ENCODE measurements around the gene WIZ. TPM values are rescaled to one million over a fixed set of nuclear protein-coding genes. Genes with fewer than 3 reads are reported as not detected.

Gene WIZ
- total and polyA plus RNA-seq, 9 of the 15 experiments (the other 6 are each of a cell fraction or from before 2014, with no cell fraction given), result 0.06 to 37.5 (median 4.8) TPM

DNA sequence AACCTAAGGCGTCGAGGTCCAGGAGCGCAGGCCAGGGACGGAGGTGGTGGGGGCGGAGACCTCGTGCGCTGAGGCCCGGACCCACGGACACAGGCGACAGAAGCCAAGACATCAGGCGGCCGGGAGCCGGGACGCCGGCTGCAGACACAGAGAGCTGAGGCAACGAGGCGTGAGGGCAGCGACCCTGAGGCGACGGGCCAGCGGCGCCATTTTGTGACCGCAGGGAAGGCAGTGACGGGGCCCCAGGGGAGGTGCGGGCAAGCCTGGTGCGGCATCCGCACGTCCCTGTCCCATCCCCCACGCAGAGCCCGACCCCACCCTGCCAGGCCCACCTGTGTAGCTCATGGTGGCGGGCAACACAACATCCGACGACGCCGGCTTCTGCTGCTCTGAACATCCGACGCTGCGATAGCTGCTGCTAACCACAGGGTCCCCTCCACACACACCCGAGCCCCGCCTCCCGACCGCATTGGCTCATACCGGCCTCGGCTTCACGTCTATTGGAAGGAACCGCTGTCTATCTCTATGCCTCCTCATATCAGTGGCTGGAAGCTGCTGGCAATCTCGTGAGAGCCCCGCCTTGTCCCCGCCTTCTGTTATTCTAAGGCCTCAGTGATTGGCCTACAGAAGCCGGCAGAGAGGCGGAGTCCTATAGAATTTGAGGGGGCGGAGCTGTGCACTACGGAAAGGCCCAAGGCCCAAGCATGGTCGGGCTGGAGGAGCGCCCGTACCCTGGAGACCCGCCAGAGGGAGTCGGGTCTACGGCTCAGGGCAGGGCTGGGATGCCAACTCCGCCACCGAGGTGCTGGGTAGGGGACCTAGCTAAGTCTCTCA lies 31.0 kb downstream of the WIZ start, which contains the start of gene AKAP8L (continued):
- TF ChIP-seq, protein P1, sequence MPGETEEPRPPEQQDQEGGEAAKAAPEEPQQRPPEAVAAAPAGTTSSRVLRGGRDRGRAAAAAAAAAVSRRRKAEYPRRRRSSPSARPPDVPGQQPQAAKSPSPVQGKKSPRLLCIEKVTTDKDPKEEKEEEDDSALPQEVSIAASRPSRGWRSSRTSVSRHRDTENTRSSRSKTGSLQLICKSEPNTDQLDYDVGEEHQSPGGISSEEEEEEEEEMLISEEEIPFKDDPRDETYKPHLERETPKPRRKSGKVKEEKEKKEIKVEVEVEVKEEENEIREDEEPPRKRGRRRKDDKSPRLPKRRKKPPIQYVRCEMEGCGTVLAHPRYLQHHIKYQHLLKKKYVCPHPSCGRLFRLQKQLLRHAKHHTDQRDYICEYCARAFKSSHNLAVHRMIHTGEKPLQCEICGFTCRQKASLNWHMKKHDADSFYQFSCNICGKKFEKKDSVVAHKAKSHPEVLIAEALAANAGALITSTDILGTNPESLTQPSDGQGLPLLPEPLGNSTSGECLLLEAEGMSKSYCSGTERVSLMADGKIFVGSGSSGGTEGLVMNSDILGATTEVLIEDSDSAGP (CRISPR knock-in tag; IDR thresholded peaks at IDR 0.05), result 0 out of 2 replicates have a peak, but pooled peaks have one; percentile 25
- TF ChIP-seq, protein P2, sequence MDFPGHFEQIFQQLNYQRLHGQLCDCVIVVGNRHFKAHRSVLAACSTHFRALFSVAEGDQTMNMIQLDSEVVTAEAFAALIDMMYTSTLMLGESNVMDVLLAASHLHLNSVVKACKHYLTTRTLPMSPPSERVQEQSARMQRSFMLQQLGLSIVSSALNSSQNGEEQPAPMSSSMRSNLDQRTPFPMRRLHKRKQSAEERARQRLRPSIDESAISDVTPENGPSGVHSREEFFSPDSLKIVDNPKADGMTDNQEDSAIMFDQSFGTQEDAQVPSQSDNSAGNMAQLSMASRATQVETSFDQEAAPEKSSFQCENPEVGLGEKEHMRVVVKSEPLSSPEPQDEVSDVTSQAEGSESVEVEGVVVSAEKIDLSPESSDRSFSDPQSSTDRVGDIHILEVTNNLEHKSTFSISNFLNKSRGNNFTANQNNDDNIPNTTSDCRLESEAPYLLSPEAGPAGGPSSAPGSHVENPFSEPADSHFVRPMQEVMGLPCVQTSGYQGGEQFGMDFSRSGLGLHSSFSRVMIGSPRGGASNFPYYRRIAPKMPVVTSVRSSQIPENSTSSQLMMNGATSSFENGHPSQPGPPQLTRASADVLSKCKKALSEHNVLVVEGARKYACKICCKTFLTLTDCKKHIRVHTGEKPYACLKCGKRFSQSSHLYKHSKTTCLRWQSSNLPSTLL (IDR thresholded peaks at IDR 0.05), result no peak
- TF ChIP-seq, protein P3, sequence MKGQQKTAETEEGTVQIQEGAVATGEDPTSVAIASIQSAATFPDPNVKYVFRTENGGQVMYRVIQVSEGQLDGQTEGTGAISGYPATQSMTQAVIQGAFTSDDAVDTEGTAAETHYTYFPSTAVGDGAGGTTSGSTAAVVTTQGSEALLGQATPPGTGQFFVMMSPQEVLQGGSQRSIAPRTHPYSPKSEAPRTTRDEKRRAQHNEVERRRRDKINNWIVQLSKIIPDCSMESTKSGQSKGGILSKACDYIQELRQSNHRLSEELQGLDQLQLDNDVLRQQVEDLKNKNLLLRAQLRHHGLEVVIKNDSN (CRISPR knock-in tag; IDR thresholded peaks at IDR 0.05), result no peak
- TF ChIP-seq, protein P4, sequence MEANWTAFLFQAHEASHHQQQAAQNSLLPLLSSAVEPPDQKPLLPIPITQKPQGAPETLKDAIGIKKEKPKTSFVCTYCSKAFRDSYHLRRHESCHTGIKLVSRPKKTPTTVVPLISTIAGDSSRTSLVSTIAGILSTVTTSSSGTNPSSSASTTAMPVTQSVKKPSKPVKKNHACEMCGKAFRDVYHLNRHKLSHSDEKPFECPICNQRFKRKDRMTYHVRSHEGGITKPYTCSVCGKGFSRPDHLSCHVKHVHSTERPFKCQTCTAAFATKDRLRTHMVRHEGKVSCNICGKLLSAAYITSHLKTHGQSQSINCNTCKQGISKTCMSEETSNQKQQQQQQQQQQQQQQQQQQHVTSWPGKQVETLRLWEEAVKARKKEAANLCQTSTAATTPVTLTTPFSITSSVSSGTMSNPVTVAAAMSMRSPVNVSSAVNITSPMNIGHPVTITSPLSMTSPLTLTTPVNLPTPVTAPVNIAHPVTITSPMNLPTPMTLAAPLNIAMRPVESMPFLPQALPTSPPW (CRISPR knock-in tag; IDR thresholded peaks at IDR 0.05), result peak; percentile 72; the same call in 1 of the 2 replicates
- TF ChIP-seq BCL6 (CRISPR knock-in tag; IDR thresholded peaks at IDR 0.05) (no peak), RBM39 (optimal IDR thresholded peaks at IDR 0.05; ENCODE audit: low read depth, low read length) (no peak), JUND (IDR thresholded peaks at IDR 0.05; ENCODE audit: borderline replicate concordance, low read depth, low read length) (peak; percentile 55; the same call in 1 of the 2 replicates), JUND (tag; IDR thresholded peaks at IDR 0.05; ENCODE audit: borderline replicate concordance, low read depth, low read length) (peak; percentile 2; the same call in 1 of the 3 replicates), NCOR1 (IDR thresholded peaks at IDR 0.05) (no peak), BMI1 (IDR thresholded peaks at IDR 0.05; ENCODE audit: low read length) (no peak), NFE2L1 (tag; IDR thresholded peaks at IDR 0.05; ENCODE audit: borderline replicate concordance, low read depth) (no peak), HOXB6 (CRISPR knock-in tag; IDR thresholded peaks at IDR 0.05; ENCODE audit: borderline replicate concordance) (no peak), KDM5B (IDR thresholded peaks at IDR 0.05; ENCODE audit: insufficient replicate concordance, low read depth, low read length) (peak; percentile 81)
- TF ChIP-seq, protein P5, sequence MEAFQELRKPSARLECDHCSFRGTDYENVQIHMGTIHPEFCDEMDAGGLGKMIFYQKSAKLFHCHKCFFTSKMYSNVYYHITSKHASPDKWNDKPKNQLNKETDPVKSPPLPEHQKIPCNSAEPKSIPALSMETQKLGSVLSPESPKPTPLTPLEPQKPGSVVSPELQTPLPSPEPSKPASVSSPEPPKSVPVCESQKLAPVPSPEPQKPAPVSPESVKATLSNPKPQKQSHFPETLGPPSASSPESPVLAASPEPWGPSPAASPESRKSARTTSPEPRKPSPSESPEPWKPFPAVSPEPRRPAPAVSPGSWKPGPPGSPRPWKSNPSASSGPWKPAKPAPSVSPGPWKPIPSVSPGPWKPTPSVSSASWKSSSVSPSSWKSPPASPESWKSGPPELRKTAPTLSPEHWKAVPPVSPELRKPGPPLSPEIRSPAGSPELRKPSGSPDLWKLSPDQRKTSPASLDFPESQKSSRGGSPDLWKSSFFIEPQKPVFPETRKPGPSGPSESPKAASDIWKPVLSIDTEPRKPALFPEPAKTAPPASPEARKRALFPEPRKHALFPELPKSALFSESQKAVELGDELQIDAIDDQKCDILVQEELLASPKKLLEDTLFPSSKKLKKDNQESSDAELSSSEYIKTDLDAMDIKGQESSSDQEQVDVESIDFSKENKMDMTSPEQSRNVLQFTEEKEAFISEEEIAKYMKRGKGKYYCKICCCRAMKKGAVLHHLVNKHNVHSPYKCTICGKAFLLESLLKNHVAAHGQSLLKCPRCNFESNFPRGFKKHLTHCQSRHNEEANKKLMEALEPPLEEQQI (IDR thresholded peaks at IDR 0.05), result no peak
- TF ChIP-seq, protein P6, sequence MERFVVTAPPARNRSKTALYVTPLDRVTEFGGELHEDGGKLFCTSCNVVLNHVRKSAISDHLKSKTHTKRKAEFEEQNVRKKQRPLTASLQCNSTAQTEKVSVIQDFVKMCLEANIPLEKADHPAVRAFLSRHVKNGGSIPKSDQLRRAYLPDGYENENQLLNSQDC (CRISPR knock-in tag; IDR thresholded peaks at IDR 0.05), result 0 out of 2 replicates have a peak, but pooled peaks have one; percentile 30
- TF ChIP-seq, protein P7, sequence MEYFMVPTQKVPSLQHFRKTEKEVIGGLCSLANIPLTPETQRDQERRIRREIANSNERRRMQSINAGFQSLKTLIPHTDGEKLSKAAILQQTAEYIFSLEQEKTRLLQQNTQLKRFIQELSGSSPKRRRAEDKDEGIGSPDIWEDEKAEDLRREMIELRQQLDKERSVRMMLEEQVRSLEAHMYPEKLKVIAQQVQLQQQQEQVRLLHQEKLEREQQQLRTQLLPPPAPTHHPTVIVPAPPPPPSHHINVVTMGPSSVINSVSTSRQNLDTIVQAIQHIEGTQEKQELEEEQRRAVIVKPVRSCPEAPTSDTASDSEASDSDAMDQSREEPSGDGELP (CRISPR knock-in tag; IDR thresholded peaks at IDR 0.05; ENCODE audit: borderline replicate concordance), result peak; percentile 50; the same call in 1 of the 2 replicates

All from K562 (cell line).